ENCODE data around the gene POLDIP2. TPM values are rescaled to one million over a fixed set of nuclear protein-coding genes. Genes with fewer than 3 reads are reported as not detected.

POLDIP2 gene
- total and polyA plus RNA-seq, 8 donors = 41.9 to 118 (median 60.7) TPM

- no peak overlapping the region for H3K27ac ChIP-seq
Measured at GRCh38 chr17:28397275-28397674, 39.9 kb upstream of the POLDIP2 start.

GRCh38 chr17:28396635-28397239 is 39.4 kb upstream of the POLDIP2 start:
- no peaks in the 10 kb centered on the region for H3K27me3 ChIP-seq
- H3K27ac ChIP-seq = no peak overlapping the region
- no peak for DNase-seq
- H3K4me1 ChIP-seq = peaks cover 0 to 8% (median 0%) of the 10 kb centered on the region in 4 donors
- intact Hi-C loops (cut with DNase I; ENCODE audit: low total_unique reads) = no loop called here
- TF ChIP-seq EP300 (IDR thresholded peaks at IDR 0.05) = no peak
- H3K9me3 ChIP-seq = no peaks in the 10 kb centered on the region
- 57 to 94% (median 81%) methylated on average over 4 to 6 of the region's 6 CpGs for WGBS, 5 donors
- H3K36me3 ChIP-seq = peaks cover 14 to 100% (median 98%) of the 10 kb centered on the region in 4 donors
- H3K4me3 ChIP-seq = no peak overlapping the region

More at GRCh38 chr17:28397275-28397674, 39.9 kb upstream of the POLDIP2 start:
- WGBS, 5 donors = 94 to 100% (median 98%) methylated on average over 3 of the region's 3 CpGs
- no peaks in the 10 kb centered on the region for H3K27me3 ChIP-seq
- no peak for TF ChIP-seq CTCF (IDR thresholded peaks at IDR 0.05)
- intact Hi-C loops (cut with DNase I; ENCODE audit: low total_unique reads) = no loop called here
- H3K4me3 ChIP-seq = no peak overlapping the region
- peaks cover 0 to 8% (median 0%) of the 10 kb centered on the region in 4 donors for H3K4me1 ChIP-seq
- DNase-seq = no peak
- peaks cover 14 to 100% (median 98%) of the 10 kb centered on the region in 4 donors for H3K36me3 ChIP-seq
- no peaks in the 10 kb centered on the region for H3K9me3 ChIP-seq

GRCh38 chr17:28395968-28396367 is 38.6 kb upstream of the POLDIP2 start:
- TF ChIP-seq POLR2AphosphoS5 (IDR thresholded peaks at IDR 0.05) (no peak), CTCF (IDR thresholded peaks at IDR 0.05) (no peak), EP300 (IDR thresholded peaks at IDR 0.05) (no peak), POLR2A (IDR thresholded peaks at IDR 0.05) (no peak)
- Histone ChIP-seq H3K27ac (no peak overlapping the region), H3K4me1 (peaks cover 0 to 8% (median 0%) of the 10 kb centered on the region in 4 donors), H3K4me3 (no peak overlapping the region), H3K27me3 (no peaks in the 10 kb centered on the region), H3K36me3 (peaks cover 17 to 100% (median 97%) of the 10 kb centered on the region in 4 donors), H3K9me3 (no peaks in the 10 kb centered on the region)
- 57 to 91% (median 88%) methylated on average over 2 to 6 of the region's 6 CpGs for WGBS, 5 donors
- DNase-seq = no peak
- intact Hi-C loops (cut with DNase I; ENCODE audit: low total_unique reads) = no loop called here

- TF ChIP-seq POLR2AphosphoS5 (IDR thresholded peaks at IDR 0.05) (no peak), POLR2A (IDR thresholded peaks at IDR 0.05) (no peak), EP300 (IDR thresholded peaks at IDR 0.05) (no peak), CTCF (IDR thresholded peaks at IDR 0.05) (no peak)
- H3K27ac ChIP-seq = no peak overlapping the region
- no peak overlapping the region for H3K4me3 ChIP-seq
- H3K4me1 ChIP-seq = peaks cover 0 to 8% (median 0%) of the 10 kb centered on the region in 4 donors
- H3K27me3 ChIP-seq = no peaks in the 10 kb centered on the region
- peaks cover 18 to 100% (median 97%) of the 10 kb centered on the region in 4 donors for H3K36me3 ChIP-seq
- intact Hi-C loops (cut with DNase I; ENCODE audit: low total_unique reads) = no loop called here
- H3K9me3 ChIP-seq = no peaks in the 10 kb centered on the region
- 42 to 67% (median 60%) methylated on average over 2 of the region's 2 CpGs for WGBS, 5 donors
- DNase-seq = no peak
Measured at GRCh38 chr17:28395426-28395825, 38.1 kb upstream of the POLDIP2 start.

All from stomach (tissue), 9 donors.